Muscle of leg (tissue), 16 donors: ENCODE data around the gene PSME4. TPM values are rescaled to one million over a fixed set of nuclear protein-coding genes. Genes with fewer than 3 reads are reported as not detected.

Experiments
- DNase-seq: peaks from one replicate; pipeline ENCODE4 v3.0.0; 2013
- H3K27ac ChIP-seq: one replicate; pipeline ENCODE4 v1.5.1; 2013; ENCODE audit warnings: mild to moderate bottlenecking, low read length, control low read depth
- H3K27me3 ChIP-seq: one replicate; pipeline ENCODE4 v1.6.1; 2013; ENCODE audit warnings: low read length; ENCODE audit not compliant: control insufficient read depth, insufficient read depth
- H3K36me3 ChIP-seq: one replicate; pipeline ENCODE4 v1.6.1; 2013; ENCODE audit warnings: low read length; ENCODE audit not compliant: control insufficient read depth, insufficient read depth
- H3K4me1 ChIP-seq: one replicate; pipeline ENCODE4 v1.6.1; 2013; ENCODE audit warnings: low read length; ENCODE audit not compliant: control insufficient read depth, insufficient read depth
- H3K4me3 ChIP-seq: one replicate; pipeline ENCODE4 v1.5.1; 2013; ENCODE audit warnings: low read length, control low read depth
- H3K9me3 ChIP-seq: replicated peaks from 2 replicates; pipeline ENCODE4 v1.6.1; 2013; ENCODE audit warnings: low read depth, low read length; ENCODE audit not compliant: control insufficient read depth
- WGBS: methylation state at CpG from one replicate; pipeline ENCODE4 v1.1.5; 2013; ENCODE audit warnings: missing lambda C conversion rate; ENCODE audit not compliant: insufficient coverage; 5-methylcytosine and 5-hydroxymethylcytosine counted together
- long read RNA-seq, 11 donors: transcript quantifications; one replicate each; lab custom pipeline, GENCODE V29; 2026
- polyA plus RNA-seq, 8 donors: library from polyadenylated mRNA; unstranded; fragments of 120-200 nt; gene quantifications; one replicate each; pipeline versions ENCODE4 v1.2.1 to v1.2.3, GENCODE V29; 2013; ENCODE audit warnings: inconsistent platforms in 1 of 8, low replicate concordance in 1 of 8; ENCODE audit not compliant: insufficient read length in 8 of 8, insufficient read depth in 1 of 8
- total RNA-seq: library from RNA; stranded (reverse); fragments of 120-200 nt; gene quantifications from one replicate; pipeline ENCODE4 v1.2.4, GENCODE V29; 2013

Gene PSME4, protein sequence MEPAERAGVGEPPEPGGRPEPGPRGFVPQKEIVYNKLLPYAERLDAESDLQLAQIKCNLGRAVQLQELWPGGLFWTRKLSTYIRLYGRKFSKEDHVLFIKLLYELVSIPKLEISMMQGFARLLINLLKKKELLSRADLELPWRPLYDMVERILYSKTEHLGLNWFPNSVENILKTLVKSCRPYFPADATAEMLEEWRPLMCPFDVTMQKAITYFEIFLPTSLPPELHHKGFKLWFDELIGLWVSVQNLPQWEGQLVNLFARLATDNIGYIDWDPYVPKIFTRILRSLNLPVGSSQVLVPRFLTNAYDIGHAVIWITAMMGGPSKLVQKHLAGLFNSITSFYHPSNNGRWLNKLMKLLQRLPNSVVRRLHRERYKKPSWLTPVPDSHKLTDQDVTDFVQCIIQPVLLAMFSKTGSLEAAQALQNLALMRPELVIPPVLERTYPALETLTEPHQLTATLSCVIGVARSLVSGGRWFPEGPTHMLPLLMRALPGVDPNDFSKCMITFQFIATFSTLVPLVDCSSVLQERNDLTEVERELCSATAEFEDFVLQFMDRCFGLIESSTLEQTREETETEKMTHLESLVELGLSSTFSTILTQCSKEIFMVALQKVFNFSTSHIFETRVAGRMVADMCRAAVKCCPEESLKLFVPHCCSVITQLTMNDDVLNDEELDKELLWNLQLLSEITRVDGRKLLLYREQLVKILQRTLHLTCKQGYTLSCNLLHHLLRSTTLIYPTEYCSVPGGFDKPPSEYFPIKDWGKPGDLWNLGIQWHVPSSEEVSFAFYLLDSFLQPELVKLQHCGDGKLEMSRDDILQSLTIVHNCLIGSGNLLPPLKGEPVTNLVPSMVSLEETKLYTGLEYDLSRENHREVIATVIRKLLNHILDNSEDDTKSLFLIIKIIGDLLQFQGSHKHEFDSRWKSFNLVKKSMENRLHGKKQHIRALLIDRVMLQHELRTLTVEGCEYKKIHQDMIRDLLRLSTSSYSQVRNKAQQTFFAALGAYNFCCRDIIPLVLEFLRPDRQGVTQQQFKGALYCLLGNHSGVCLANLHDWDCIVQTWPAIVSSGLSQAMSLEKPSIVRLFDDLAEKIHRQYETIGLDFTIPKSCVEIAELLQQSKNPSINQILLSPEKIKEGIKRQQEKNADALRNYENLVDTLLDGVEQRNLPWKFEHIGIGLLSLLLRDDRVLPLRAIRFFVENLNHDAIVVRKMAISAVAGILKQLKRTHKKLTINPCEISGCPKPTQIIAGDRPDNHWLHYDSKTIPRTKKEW (N-terminal part only)
- 32.7 TPM for total RNA-seq
- 10 to 100 TPM; 35.3 to 40.1 (median 39.0) TPM for polyA plus RNA-seq
- long read RNA-seq, donor 1: 0 reads
- long read RNA-seq, donor 2: 0 reads
- long read RNA-seq, donor 3, partial matches to known transcripts: 7 of 7 reads
- long read RNA-seq, donor 3, other reads (novel, unspliced or antisense): 0 of 7 reads
- long read RNA-seq, donor 4: 0 reads
- long read RNA-seq, donor 5, partial matches to known transcripts: 53 of 126 reads
- long read RNA-seq, donor 5, other reads (novel, unspliced or antisense): 73 of 126 reads
- long read RNA-seq, donor 6, partial matches to known transcripts: 8 of 8 reads
- long read RNA-seq, donor 6, other reads (novel, unspliced or antisense): 0 of 8 reads
- long read RNA-seq, donor 7, partial matches to known transcripts: 7 of 7 reads
- long read RNA-seq, donor 7, other reads (novel, unspliced or antisense): 0 of 7 reads
- long read RNA-seq, donor 8, partial matches to known transcripts: 42 of 89 reads
- long read RNA-seq, donor 8, other reads (novel, unspliced or antisense): 47 of 89 reads
- long read RNA-seq, donor 9, partial matches to known transcripts: 13 of 13 reads
- long read RNA-seq, donor 9, other reads (novel, unspliced or antisense): 0 of 13 reads
- long read RNA-seq, donor 10, partial matches to known transcripts: 8 of 8 reads
- long read RNA-seq, donor 10, other reads (novel, unspliced or antisense): 0 of 8 reads
- long read RNA-seq, donor 11, partial matches to known transcripts: 52 of 75 reads
- long read RNA-seq, donor 11, other reads (novel, unspliced or antisense): 23 of 75 reads

DNA sequence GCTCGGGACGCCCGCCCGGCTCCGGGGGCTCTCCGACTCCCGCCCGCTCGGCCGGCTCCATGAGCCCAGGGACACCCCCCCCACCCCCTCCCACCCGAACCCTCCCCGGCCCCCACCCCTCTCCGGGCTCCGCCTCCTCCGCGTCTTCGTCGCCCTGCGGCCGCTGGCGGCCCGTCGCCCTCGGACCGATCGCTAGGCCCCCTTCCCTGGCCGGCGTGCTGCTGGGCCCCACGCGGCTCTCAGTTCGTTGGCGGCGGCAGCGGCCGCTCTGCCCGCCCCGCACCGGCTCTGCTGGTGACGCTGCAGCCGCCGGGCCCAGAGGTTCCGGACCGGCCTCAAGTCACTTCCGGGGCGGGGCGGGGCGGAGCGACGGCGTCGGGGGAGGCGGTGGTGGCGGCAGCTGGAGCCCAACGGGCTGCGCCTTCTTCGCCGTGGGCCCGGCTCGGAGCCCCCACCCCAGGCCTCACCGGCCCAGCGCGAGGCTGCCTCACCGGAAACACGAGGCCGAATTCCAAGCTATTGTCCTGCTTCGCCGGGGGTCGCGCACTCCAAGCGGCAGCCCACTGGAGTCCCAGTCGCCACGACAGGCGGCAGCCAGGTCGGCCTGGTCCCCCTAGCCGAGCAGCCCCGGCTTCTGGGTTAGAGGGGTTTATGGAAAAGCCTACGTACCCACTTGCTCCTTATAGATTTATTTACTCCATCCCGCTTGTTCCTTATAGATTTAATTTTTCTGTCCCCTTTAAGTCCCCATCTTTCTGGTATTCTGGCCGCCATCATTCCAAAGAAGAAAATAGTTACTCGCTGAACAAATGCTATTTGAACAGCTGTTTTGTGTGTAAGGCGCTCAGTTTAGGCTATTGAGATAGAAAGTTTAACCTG, at the start of gene PSME4:
PSME4 (minus strand) TSS at position 270 of the 879 bp plus-strand sequence; CDS start at position 61, 209 bp downstream.
- peak; percentile 97 for DNase-seq
- Histone ChIP-seq H3K4me1 (no peaks in the 10 kb centered on the region), H3K9me3 (no peaks in the 10 kb centered on the region), H3K4me3 (peak within 1 kb of the TSS; percentile 69), H3K27ac (peak within 1 kb of the TSS; percentile 99), H3K27me3 (no peaks in the 10 kb centered on the region), H3K36me3 (peaks cover 8% of the 10 kb centered on the region)
- WGBS: under 1% methylated on average over 57 of the region's 81 CpGs

DNA sequence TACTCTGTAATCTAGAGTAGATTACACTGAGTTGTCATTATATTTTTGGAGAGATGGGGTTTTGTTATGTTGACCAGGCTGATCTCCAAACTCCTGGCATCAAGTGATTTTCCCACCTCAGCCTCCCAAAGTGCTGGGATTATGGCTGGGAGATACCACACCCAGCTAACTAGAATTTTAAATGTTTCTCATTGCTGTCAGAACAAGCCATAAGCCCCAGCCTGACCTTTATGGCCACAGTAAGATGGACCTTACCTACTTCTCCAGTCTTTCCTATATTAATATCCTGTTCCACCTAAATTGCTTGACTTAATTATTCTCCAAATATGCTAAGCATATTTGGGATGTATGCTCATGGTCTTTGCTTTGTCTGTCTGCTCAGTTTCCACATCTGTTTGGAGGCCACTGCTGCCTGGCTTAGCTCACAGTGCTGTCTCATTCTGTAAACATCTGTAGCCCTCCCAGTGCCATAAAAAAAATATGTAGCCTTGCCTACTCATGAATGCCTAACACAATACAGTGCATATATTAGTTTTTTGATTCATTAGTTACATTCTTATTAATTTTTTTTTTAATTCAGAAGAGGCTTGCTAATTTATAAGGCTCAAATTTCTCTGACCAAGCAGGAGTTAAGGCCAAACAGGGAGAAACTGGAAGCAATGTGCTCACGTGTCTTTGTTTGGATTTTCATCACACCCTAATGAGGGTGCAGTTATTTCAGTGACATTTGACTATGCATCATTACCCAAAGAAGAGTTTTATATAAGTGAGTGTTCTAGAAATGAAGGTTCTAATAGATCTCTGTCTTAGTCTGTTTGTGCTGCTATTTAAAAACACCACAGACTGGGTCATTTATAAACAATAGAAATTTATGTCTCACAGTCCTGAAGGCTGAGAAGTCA, 45.3 kb upstream of the PSME4 start:
- no peak overlapping the region for H3K4me3 ChIP-seq
- peaks cover 6% of the 10 kb centered on the region for H3K9me3 ChIP-seq
- H3K27me3 ChIP-seq: no peaks in the 10 kb centered on the region
- H3K36me3 ChIP-seq: peaks cover 2% of the 10 kb centered on the region
- DNase-seq: peak; percentile 80
- no peaks in the 10 kb centered on the region for H3K4me1 ChIP-seq
- peak overlapping the region; percentile 7 for H3K27ac ChIP-seq
- no CpG with 5 or more reads among the region's 1 CpG for WGBS

DNA sequence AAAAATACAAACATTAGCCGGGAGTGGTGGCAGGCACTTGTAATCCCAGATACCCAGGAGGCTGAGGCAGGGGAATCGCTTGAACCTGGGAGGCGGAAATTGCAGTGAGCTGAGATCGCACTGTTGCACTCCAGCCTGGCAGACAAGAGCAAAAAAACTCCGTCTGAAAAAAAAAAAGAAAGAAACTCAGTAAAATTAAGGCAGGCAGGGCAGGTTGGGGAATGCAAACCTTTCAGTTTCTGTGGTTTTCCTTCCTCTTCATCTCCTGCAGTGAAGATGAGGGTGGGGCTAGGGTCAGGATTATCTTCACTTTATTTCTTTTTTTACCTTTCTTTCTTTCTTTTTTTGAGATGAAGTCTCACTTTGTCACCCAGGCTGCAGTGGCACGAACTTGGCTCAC, 43.2 kb upstream of the PSME4 start:
- DNase-seq: no peak
- Histone ChIP-seq H3K36me3 (no peaks in the 10 kb centered on the region), H3K9me3 (no peaks in the 10 kb centered on the region), H3K4me3 (no peak overlapping the region), H3K4me1 (no peaks in the 10 kb centered on the region), H3K27ac (no peak overlapping the region), H3K27me3 (no peaks in the 10 kb centered on the region)
- WGBS: 59% methylated on average over 3 of the region's 6 CpGs

DNA sequence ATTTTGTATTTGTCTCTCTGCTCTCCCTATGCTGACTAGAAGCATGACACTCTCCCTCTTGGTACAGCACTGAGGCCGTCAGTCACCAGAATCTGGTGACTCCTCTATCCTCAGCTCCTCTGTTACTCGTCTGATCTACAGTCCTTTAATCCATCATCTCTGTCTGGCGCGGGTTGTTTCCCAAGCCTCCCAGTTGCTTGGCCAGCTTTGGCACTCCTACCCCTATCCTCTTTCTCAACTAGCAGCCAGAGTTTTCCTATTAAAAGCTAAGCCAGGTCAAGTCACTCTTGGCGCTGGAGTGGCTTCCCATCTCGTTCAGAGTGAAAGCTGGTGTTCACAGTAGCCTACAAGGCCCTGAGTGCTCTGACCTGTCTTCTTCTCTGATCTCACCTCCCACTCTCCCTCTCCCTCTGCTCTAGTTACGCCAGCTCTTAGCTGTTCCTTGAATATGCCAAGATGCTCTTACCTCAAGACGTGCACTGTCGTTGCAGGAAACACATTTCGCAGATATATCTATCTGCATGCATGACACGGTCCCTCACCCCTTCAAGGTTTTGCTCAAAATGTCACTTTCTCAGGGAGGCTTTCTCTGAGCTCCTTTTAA, 41.8 kb upstream of the PSME4 start:
- no peaks in the 10 kb centered on the region for H3K4me1 ChIP-seq
- peaks cover 2% of the 10 kb centered on the region for H3K36me3 ChIP-seq
- H3K4me3 ChIP-seq: no peak overlapping the region
- no peak for DNase-seq
- WGBS: 83% methylated on average over 11 of the region's 11 CpGs
- no peak overlapping the region for H3K27ac ChIP-seq
- H3K9me3 ChIP-seq: no peaks in the 10 kb centered on the region
- no peaks in the 10 kb centered on the region for H3K27me3 ChIP-seq

DNA sequence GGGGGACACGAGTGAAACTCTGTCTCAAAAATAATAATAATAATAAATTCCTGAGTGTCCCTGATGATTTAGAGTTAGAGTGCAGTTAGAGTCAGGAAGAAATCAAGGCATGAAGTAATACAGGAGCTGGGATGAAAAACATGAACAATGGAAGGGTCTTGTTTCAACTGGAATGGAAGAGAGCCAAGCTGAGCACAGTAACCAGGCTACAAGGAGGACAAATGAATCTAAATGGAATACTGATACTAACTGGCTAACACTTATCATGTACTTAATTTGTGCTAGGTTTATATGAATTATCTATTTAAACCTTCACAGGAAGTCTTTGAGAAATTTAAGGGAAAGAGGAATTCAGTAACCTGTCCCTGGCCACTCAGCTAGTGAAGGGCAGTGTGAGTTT, 38.8 kb upstream of the PSME4 start:
- no peaks in the 10 kb centered on the region for H3K27me3 ChIP-seq
- H3K27ac ChIP-seq: no peak overlapping the region
- WGBS: no CpG with 5 or more reads among the region's 1 CpG
- peaks cover 2% of the 10 kb centered on the region for H3K36me3 ChIP-seq
- DNase-seq: no peak
- H3K4me1 ChIP-seq: no peaks in the 10 kb centered on the region
- no peak overlapping the region for H3K4me3 ChIP-seq
- H3K9me3 ChIP-seq: no peaks in the 10 kb centered on the region

DNA sequence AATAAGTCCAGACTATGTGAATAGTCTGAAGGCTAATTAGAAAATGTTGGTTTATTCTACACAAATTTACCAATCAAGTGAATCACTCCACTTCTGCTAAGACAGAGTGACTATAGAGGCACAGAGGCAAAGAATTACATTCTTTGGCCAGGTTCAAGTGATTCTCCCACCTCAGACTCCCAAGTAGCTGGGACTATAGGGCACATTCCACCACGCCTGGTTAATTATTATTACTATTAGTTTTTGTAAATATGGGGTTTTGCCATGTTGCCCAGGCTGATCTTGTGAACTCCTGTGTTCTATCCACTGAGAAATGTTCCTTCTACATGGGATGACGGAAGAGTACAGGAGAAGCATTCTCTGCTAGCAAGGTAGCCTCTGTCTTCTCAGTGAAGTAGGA, 37.6 kb upstream of the PSME4 start:
- peaks cover 2% of the 10 kb centered on the region for H3K36me3 ChIP-seq
- no peak for DNase-seq
- no peaks in the 10 kb centered on the region for H3K4me1 ChIP-seq
- no peak overlapping the region for H3K4me3 ChIP-seq
- no peaks in the 10 kb centered on the region for H3K9me3 ChIP-seq
- H3K27me3 ChIP-seq: no peaks in the 10 kb centered on the region
- no peak overlapping the region for H3K27ac ChIP-seq
- 100% methylated on average over 1 of the region's 2 CpGs for WGBS

DNA sequence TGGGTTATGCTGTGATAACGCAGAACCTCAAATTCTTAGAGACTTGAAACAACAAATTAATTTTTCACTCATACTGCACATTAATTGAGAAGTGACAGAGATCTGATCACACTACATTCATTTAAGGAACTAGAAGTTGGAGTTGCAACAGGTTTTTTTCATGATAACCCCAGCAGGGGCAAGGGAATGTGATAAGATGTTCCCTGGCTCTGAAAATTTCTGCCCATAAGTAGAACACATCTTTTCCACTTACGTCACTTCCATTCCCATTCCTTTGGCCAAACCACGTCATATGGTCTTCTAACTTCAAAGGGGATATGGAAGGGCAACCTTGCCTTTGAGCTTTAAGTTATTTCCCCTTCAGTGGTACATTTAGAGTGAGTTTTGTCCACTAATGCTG, 29.7 kb upstream of the PSME4 start:
- Histone ChIP-seq H3K4me1 (no peaks in the 10 kb centered on the region), H3K9me3 (no peaks in the 10 kb centered on the region), H3K27me3 (no peaks in the 10 kb centered on the region), H3K36me3 (no peaks in the 10 kb centered on the region), H3K27ac (no peak overlapping the region), H3K4me3 (no peak overlapping the region)
- WGBS: no CpG with 5 or more reads among the region's 3 CpGs
- no peak for DNase-seq
